HepG2 (cell line): Measurements from ENCODE around the gene SPRED2. TPM values are rescaled to one million over a fixed set of nuclear protein-coding genes. Genes with fewer than 3 reads are reported as not detected.

Source experiments
- AGO2 ChIP-seq: fragments of 200-400 bp; formaldehyde crosslinking; optimal IDR thresholded peaks from 2 replicates; pipeline ENCODE3; 2017; ENCODE audit warnings: mild to moderate bottlenecking, low read depth, low read length, moderate library complexity
- ARNT ChIP-seq: fragments of 450-650 bp; IDR thresholded peaks from 2 replicates; pipeline ENCODE4 v1.6.1; 2017
- CBFB ChIP-seq: sonication (generic); formaldehyde crosslinking; IDR thresholded peaks from 2 replicates; pipeline ENCODE4 v1.4.0; 2020; ENCODE audit warnings: missing genetic modification reagents
- CHCHD3 ChIP-seq: sonication (generic); formaldehyde crosslinking; IDR thresholded peaks from 2 replicates; pipeline ENCODE4 v1.8.0; 2022; ENCODE audit warnings: mild to moderate bottlenecking, missing genetic modification reagents, moderate library complexity
- HIC2 ChIP-seq: sonication (generic); formaldehyde crosslinking; IDR thresholded peaks from 2 replicates; pipeline ENCODE4 v1.9.0; 2022; ENCODE audit warnings: low read depth, missing genetic modification reagents
- KDM5B ChIP-seq: sonication (generic); formaldehyde crosslinking; IDR thresholded peaks from 2 replicates; pipeline ENCODE4 v1.4.0; 2020; ENCODE audit warnings: missing genetic modification reagents, mild to moderate bottlenecking, borderline replicate concordance
- KLF16 ChIP-seq, 2 experiments: sonication (generic) in 1 of 2; formaldehyde crosslinking in 1 of 2; IDR thresholded peaks; 2 replicates each; pipeline versions ENCODE4 v1.6.1 to v1.8.0; 2016 to 2023; ENCODE audit warnings: missing genetic modification reagents in 2 of 2, missing compliant biosample characterization in 1 of 2
- MAX ChIP-seq: IDR thresholded peaks from 2 replicates; pipeline ENCODE4 v1.6.1; 2012; ENCODE audit warnings: inconsistent platforms
- MYC ChIP-seq: sonication (generic); formaldehyde crosslinking; IDR thresholded peaks from 2 replicates; pipeline ENCODE4 v1.9.0; 2021; ENCODE audit warnings: missing genetic modification reagents, borderline replicate concordance
- NRL ChIP-seq: sonication (generic); formaldehyde crosslinking; IDR thresholded peaks from 2 replicates; pipeline ENCODE4 v1.5.0; 2020; ENCODE audit warnings: missing genetic modification reagents, mild to moderate bottlenecking, moderate library complexity, borderline replicate concordance
- PLSCR1 ChIP-seq: sonication (generic); formaldehyde crosslinking; IDR thresholded peaks from 2 replicates; pipeline ENCODE4 v1.5.0; 2020; ENCODE audit warnings: missing genetic modification reagents, mild to moderate bottlenecking, borderline replicate concordance
- REPIN1 ChIP-seq: sonication (generic); formaldehyde crosslinking; IDR thresholded peaks from 2 replicates; pipeline ENCODE4 v1.8.0; 2022; ENCODE audit warnings: missing genetic modification reagents, low read depth, mild to moderate bottlenecking, borderline replicate concordance
- SATB2 ChIP-seq: sonication (generic); formaldehyde crosslinking; IDR thresholded peaks from 2 replicates; pipeline ENCODE4 v1.5.0; 2020; ENCODE audit warnings: missing genetic modification reagents
- SMAD1 ChIP-seq: sonication (generic); formaldehyde crosslinking; IDR thresholded peaks from 2 replicates; pipeline ENCODE4 v1.4.0; 2020; ENCODE audit warnings: missing genetic modification reagents, low read depth, mild to moderate bottlenecking, borderline replicate concordance
- SRF ChIP-seq: IDR thresholded peaks from 2 replicates; pipeline ENCODE4 v1.6.1; 2011; ENCODE audit warnings: mild to moderate bottlenecking, low read depth, low read length, moderate library complexity
- TGIF2 ChIP-seq: IDR thresholded peaks from 2 replicates; pipeline ENCODE4 v1.6.1; 2016; ENCODE audit warnings: control low read depth, missing compliant biosample characterization
- XBP1 ChIP-seq: sonication (generic); formaldehyde crosslinking; IDR thresholded peaks from 2 replicates; pipeline ENCODE4 v1.5.0; 2020; ENCODE audit warnings: missing genetic modification reagents
- ZBTB34 ChIP-seq: sonication (generic); formaldehyde crosslinking; IDR thresholded peaks from 2 replicates; pipeline ENCODE4 v1.8.0; 2022; ENCODE audit warnings: mild to moderate bottlenecking, missing genetic modification reagents
- ZC3H13 ChIP-seq: sonication (generic); formaldehyde crosslinking; IDR thresholded peaks from 2 replicates; pipeline ENCODE4 v1.8.1; 2023; ENCODE audit warnings: mild to moderate bottlenecking, missing genetic modification reagents, moderate library complexity
- ZC3H4 ChIP-seq: sonication (generic); formaldehyde crosslinking; IDR thresholded peaks from 2 replicates; pipeline ENCODE4 v1.4.0; 2020; ENCODE audit warnings: missing genetic modification reagents, borderline replicate concordance
- ZNF101 ChIP-seq: sonication (generic); formaldehyde crosslinking; IDR thresholded peaks from 2 replicates; pipeline ENCODE4 v1.4.0; 2020; ENCODE audit warnings: mild to moderate bottlenecking, low read depth, missing genetic modification reagents, borderline replicate concordance
- ZNF205 ChIP-seq: IDR thresholded peaks from 2 replicates; pipeline ENCODE4 v1.6.1; 2018; ENCODE audit warnings: missing biosample characterization, missing genetic modification reagents
- ZNF230 ChIP-seq: sonication (generic); formaldehyde crosslinking; IDR thresholded peaks from 2 replicates; pipeline ENCODE4 v1.4.0; 2020; ENCODE audit warnings: mild to moderate bottlenecking, missing genetic modification reagents
- ZNF274 ChIP-seq: sonication (generic); formaldehyde crosslinking; IDR thresholded peaks from 2 replicates; pipeline ENCODE4 v1.5.1; 2020; ENCODE audit warnings: mild to moderate bottlenecking, missing genetic modification reagents
- ZNF350 ChIP-seq: sonication (generic); formaldehyde crosslinking; IDR thresholded peaks from 2 replicates; pipeline ENCODE4 v1.4.0; 2020; ENCODE audit warnings: mild to moderate bottlenecking, low read depth, missing genetic modification reagents, borderline replicate concordance
- ZNF367 ChIP-seq: sonication (generic); formaldehyde crosslinking; IDR thresholded peaks from 2 replicates; pipeline ENCODE4 v1.4.0; 2020; ENCODE audit warnings: missing genetic modification reagents, borderline replicate concordance
- polyA plus RNA-seq, 8 experiments: library from polyadenylated mRNA; depleted of rRNA in 3 of 8; stranded (reverse) in 7 of 8; unstranded in 1 of 8; fragments of >200 nt; fragmentation: Illumina TruSeq in 4 of 8; extraction: Trizol in 4 of 8; gene quantifications; 2 replicates each; pipeline versions ENCODE4 v1.2.1 to v1.2.3, GENCODE V29; 2011 to 2016; ENCODE audit warnings: low read depth in 4 of 8, missing spikeins in 1 of 8, mixed read lengths in 1 of 8; ENCODE audit not compliant: insufficient read depth in 1 of 8
- total RNA-seq, 5 experiments: library from RNA; depleted of rRNA; stranded (reverse); fragments of >200 nt; fragmentation: Illumina TruSeq; extraction: Trizol; gene quantifications; 2 replicates each; pipeline ENCODE4 v1.2.3, GENCODE V29; 2016; ENCODE audit warnings: low read depth in 1 of 5

The SPRED2 gene
- total and polyA plus RNA-seq, 2 of the 13 experiments (the other 11 are each of a cell fraction or from before 2014, with no cell fraction given) = 13.0 to 37.0 TPM

- TF ChIP-seq ZNF274 (CRISPR knock-in tag) = no peak
- no peak for TF ChIP-seq TGIF2 (CRISPR knock-in tag)
- TF ChIP-seq ZC3H4 (CRISPR knock-in tag) = no peak
- no peak for TF ChIP-seq KLF16 (CRISPR knock-in tag; IDR thresholded peaks at IDR 0.05)
- TF ChIP-seq XBP1 (CRISPR knock-in tag) = no peak
- TF ChIP-seq ZNF350 (CRISPR knock-in tag) = no peak; the same call in 1 of the 2 replicates
- TF ChIP-seq MYC = peak; percentile 86
- TF ChIP-seq CBFB = 0 out of 2 replicates have a peak, but pooled peaks have one; percentile 60
- TF ChIP-seq ZC3H13 (CRISPR knock-in tag) = no peak
- no peak for TF ChIP-seq ZNF367 (CRISPR knock-in tag)
- TF ChIP-seq CHCHD3 (CRISPR knock-in tag) = no peak
- no peak; the same call in 1 of the 2 replicates for TF ChIP-seq REPIN1 (CRISPR knock-in tag)
- TF ChIP-seq SATB2 (CRISPR knock-in tag) = peak; percentile 73; the same call in 1 of the 2 replicates
- TF ChIP-seq HIC2 (CRISPR knock-in tag) = no peak
- no peak for TF ChIP-seq PLSCR1 (CRISPR knock-in tag)
- TF ChIP-seq ZBTB34 (CRISPR knock-in tag) = no peak
- TF ChIP-seq SRF = no peak
- TF ChIP-seq ZNF230 (CRISPR knock-in tag) = 0 out of 2 replicates have a peak, but pooled peaks have one; percentile 28
- TF ChIP-seq AGO2 = no peak
- peak; percentile 53; the same call in 1 of the 2 replicates for TF ChIP-seq NRL (CRISPR knock-in tag)
- TF ChIP-seq SMAD1 (CRISPR knock-in tag) = no peak
- TF ChIP-seq ARNT = no peak
- no peak for TF ChIP-seq KDM5B (CRISPR knock-in tag)
- TF ChIP-seq ZNF101 (CRISPR knock-in tag) = no peak
- TF ChIP-seq ZNF205 (CRISPR knock-in tag) = 0 out of 2 replicates have a peak, but pooled peaks have one; percentile 72
- TF ChIP-seq MAX = peak; percentile 93
Measured at GRCh38 chr2:65300761-65301711, 131.4 kb downstream of the SPRED2 start (continued).
